NOMO-1 (cell line): ENCODE measurements around the gene GPATCH2.

Source experiments
- DNase-seq, 2 experiments: peaks; one replicate each; lab custom pipeline; 2025; ENCODE audit not compliant: unreplicated experiment in 2 of 2; lab: John Stamatoyannopoulos, UW

GPATCH2 gene

DNA sequence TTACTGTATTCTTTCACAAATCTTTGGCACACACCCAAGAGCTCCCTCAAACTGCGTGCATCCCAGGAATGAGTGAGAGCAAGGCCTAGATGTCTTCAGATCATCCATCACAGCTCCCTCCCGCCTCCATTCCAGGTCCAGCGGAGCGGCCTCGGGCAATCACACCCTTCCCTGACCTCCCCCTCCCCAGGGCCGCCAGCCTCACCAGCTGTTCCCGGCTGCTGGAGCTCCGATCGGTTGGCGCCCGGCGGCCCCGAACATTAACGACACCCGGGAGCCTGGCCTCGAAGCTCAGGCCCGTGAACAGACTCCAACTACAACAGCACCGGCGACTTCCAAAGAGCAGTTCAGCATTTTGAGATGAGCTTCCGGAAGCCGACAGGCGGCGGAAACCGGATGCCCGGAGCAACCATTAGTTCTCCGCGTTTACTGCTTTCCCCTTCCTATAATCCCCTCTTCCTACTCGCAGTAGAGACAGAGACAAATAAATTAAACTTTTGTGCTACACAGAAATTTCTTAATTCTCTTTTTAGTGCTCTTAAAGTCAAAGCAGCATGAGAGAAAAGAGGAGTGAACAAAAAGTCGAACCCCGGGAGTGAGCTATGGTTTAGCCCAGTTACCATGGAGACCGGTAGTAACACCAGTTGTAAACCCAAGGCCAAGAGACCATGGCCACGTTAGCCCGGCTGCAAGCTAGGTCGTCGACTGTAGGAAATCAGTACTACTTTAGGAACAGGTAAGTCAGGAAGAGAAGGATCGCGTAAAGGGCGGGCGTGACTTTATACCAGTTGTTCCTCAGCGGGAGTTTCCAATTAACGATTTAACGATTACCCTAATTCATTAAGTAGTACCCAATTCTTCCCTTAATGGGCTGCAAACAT is at the start of gene GPATCH2, which contains the start of gene SPATA17:
GPATCH2 (minus strand) TSS at position 380 of the 881 bp plus-strand sequence; CDS start at position 261, 119 bp downstream.
SPATA17 (plus strand) TSS at position 634 of the 881 bp plus-strand sequence; CDS start at position 669, 35 bp downstream.
- DNase-seq = peak; percentile 76 to 90

DNA sequence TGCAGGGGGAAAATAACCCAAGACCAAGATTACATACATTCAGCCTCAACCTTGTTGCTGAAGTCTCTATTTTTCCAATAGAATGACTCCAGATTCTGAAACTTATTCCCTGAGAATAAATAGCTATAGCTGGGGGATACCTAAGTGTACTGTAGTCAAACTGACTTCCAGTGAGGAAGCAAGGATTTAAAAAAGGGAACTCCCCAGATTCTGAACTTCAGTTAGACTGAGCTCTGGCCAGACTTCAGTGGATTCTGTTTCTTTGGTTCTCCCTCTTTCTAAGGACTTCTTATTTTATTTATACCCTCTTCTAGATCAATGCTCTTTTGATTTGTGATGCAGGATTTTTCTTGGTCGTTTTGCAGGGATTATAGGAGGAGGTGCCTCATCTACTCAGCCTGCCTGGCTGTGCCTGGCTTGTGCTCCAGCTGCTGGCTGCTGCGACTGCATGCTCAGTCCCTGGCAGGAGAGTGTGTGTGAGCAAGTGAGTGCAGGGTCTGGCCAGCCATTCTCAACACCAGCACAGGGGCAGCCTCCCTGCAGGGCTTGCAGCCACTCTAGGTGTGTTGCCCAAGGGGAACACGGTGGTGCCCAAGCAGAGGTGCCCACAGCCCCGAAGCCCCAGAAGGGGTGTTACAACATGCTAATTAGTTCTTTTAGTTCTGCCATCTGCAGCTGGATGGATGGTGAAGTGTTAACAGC is 43.3 kb upstream of the GPATCH2 start:
- peak in 1 of 2 experiments; percentile 20 for DNase-seq

GRCh38 chr1:217673387-217673786 is 42.5 kb upstream of the GPATCH2 start:
- peak; percentile 65 to 82 for DNase-seq

DNA sequence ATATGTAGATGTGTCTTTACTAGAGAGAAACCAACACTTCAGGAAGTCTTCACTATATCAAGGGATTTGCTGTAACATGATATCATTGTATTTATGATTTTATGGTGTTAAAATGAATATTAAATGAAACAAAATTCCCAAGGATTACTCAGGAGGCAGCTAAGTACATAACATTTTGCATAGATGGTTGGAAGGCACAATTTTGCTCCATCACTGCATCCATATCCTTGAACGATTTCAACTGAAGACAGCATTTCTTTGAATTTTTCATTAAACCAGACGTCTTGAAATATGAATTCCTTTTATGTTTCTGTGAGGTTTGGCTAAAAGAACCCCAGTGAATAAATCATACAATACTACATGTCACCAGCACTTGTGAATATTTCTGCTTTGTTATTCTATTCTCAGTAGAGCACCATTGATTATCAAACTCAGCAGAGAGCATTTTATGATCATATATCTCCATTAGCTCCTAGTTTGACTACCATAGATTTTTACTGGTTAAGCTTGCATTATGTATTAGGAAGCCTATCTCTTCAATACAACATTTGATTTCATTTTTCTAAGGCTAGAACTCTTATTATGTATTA is 37.6 kb upstream of the GPATCH2 start:
- DNase-seq = no peak

GRCh38 chr1:217661407-217661806 is 30.5 kb upstream of the GPATCH2 start:
- DNase-seq = no peak

- DNase-seq = no peak
These were observed 29.6 kb upstream of the GPATCH2 start for GRCh38 chr1:217660353-217661062.

DNA sequence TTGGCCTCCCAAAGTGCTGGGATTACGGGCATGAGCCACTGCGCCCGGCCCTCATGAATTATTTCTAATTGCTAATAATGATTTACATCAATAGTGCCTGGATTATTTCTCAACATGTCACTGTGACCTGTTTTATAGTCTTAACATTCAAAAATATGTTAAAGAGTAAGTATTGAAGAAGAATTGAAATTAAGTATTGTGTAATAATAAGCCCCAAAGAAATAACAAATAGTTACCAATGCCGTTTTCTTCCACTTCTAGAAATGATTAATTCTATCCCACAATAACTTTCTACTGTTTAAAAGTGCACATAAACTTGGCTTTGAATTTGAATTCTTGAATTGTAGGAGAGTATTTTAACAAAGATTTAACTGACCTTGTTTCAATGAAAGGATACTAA is 19.8 kb upstream of the GPATCH2 start:
- DNase-seq = no peak

GRCh38 chr1:217647791-217648190 is 16.9 kb upstream of the GPATCH2 start:
- no peak for DNase-seq

GRCh38 chr1:217642455-217642854 is 11.6 kb upstream of the GPATCH2 start:
- no peak for DNase-seq

DNA sequence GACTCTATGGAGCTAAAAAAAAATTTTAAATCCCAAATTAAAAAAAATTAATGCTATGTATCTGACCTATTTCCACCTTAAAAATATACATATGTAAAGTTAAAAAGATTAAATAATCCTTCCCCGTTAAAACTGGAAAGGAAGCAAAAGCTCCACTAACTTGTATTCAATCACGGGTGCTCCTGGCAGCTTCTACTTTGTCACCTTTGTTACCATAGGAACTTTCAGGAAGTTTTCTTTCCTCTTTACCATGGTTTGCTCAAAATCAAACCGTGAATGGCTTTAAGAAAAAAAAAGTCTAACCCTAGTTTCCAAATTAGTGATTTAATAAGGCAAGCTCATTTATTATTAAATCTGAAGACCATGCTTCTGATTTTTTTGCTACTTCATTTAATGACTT is 3.5 kb downstream of the GPATCH2 start:
- DNase-seq = no peak

DNA sequence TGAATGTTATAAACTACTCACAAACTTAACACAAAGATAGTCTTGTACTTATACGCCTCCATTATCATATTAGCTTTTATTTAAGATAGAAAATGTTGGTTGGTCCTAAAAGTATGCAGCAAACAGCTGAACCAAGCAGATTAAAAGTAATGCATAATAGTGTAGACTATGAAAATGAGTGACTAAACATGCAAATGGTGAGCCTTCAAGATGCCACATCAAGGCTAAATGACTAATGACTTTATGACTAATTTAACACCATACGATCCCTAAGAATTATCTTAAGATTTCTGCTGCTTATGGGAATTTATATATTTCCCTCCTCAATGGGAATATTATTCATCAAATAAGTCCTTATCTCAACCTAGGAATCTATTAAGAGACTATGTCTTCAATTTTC is 4.6 kb downstream of the GPATCH2 start:
- no peak for DNase-seq

DNA sequence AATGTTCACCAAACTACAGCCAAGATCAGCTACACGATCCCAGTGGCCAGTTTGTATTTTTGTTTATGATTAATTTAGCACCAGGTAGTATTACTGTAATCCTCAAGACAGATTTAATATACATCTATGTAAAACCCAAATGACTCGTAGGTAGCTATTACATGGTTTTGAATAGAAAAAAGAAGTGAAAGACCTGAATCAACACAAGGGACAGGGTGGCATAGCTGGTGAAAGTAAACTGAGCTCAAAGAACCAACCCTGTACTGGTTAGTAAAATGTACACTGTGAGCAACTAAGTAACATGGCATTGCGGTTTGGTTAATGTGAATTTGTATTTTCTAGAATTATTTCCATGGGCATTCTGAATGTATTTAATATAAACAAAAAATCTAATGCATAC is 8.8 kb downstream of the GPATCH2 start:
- DNase-seq = no peak

DNA sequence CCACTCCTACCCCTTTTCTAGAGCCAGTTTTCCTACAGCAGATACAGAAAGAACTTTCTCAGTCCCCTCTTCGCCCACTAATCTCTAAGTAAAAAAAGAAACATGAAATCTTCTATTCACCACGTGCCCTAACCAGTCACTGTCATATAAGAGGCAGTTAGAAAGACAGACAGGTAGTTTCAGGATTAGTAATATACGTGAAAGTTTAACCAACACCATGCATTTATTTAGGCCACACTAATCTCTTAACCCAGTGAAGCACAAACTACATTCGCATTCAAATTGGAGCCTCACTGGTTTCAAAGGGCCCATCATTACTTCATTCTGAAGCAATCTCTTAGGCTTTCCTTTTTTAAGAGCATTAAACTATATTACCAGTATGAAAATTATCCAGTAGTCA is 10.1 kb downstream of the GPATCH2 start:
- no peak for DNase-seq

DNA sequence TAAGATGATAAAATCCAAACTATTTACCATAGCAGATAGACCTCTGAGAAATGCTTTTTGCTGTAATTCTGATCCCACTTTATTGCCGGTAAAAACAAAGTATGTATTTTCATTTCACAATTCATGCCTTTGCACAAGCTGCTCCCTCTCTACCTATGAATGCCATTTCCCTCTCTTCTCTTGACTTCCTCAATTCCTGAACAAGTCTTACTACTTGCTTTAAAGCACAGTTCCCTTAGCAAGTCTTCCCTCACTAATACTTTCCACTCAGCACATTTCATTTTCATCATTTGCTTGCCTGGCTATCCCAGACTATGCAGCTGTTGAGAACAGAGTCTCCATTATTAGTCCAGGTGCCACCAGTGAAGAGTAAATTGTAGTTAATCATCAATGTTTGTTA is 13.8 kb downstream of the GPATCH2 start:
- peak in 1 of 2 experiments; percentile 29 for DNase-seq

- no peak for DNase-seq
These were observed 16.6 kb downstream of the GPATCH2 start for GRCh38 chr1:217614200-217614712.

DNA sequence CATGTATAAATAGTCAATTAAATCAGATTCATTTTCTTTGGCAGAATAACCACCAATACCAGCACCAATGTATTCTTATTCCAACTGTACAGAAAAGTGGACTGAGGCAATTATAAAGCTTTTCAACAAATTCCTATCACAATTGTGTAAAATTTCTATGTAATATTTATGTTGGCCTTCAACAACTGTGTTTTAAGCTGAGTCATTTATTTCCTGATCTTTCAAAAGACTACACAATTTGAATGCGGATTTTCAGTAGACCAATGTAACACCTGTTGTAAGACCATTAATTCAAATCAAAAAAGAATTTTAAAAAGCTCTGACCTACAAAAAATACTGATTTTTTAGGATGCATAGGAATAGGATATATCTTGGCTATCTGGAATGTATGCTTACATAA is 25.5 kb downstream of the GPATCH2 start:
- DNase-seq = no peak

- DNase-seq = no peak
These were observed 28.5 kb downstream of the GPATCH2 start for GRCh38 chr1:217602380-217602779.

- DNase-seq = no peak
These were observed 31.7 kb downstream of the GPATCH2 start for GRCh38 chr1:217599154-217599553.

DNA sequence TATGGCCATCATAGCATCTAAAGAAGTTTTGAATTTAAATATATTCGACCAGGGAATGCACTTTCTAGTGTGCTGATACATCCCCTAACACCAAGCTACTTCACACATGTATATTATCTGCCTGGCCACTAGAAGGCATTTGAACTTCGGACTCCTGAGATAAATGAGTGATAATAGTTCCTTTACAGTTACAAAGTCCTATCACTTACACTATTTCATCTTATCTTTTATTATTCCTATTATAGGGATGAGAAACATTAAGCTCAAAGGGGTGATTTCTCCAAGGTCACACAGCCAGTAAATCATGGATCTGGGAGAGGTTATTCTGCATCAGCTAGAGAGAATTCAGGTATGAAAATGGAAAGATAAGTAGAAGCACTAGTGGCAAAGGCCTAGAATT is 40.3 kb downstream of the GPATCH2 start:
- DNase-seq = no peak

DNA sequence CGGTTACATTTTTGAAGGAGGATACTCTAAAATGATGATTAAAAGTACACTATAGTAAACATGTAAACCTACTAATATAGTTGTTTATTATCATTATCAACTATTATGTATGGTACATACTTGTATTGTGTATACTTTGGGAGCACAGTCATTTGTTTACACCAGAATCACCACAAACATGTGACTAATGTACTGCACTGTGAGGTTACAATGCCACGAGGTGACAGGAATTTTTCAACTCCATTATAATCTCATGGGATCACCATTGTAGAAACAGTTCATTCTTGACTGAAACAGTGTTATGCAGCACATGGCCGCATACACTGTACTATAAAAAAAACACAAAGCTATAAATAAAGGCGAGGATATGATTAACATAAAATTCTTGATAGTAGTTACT is 44.3 kb downstream of the GPATCH2 start:
- no peak for DNase-seq

GRCh38 chr1:217585577-217585976 is 45.3 kb downstream of the GPATCH2 start:
- no peak for DNase-seq
